GM08714 (cell line): ENCODE data around the gene SCGB2A2.

ENCODE experiments used
- H3K4me3 ChIP-seq: fragments of 200-500 bp; sonication (Bioruptor generic); 2 replicates; pipeline ENCODE4 v1.5.1; 2014; ENCODE audit warnings: mild to moderate bottlenecking, low read length, inconsistent platforms
- ZNF274 ChIP-seq: IDR thresholded peaks from 2 replicates; pipeline ENCODE4 v1.6.1; 2012; ENCODE audit warnings: mild to moderate bottlenecking, low read depth, low read length

Gene SCGB2A2

DNA sequence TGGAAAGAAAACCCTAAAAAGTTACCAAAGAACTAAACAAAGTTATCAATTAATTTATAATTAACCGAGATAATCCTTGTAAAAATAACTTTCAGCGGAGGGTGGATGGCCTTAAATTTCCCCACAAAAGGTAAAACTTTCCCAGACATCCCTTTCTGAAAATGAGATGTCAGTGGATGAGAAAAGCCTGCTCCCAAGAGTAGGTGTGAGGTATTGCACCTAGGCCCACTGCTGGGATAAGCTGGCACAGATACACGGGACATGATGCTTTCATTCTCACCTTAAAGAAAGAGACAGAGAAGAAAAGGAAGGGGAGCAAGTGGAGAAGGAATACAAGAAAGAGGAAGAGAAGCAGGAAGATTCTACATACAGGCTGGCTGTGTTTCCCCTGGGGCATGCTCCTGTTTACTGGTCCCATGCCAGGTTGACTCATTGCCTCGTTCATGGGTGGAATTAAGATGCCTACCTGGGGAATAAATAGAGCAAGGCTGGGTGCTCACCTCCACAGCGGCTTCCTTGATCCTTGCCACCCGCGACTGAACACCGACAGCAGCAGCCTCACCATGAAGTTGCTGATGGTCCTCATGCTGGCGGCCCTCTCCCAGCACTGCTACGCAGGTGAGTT lies at the start of gene SCGB2A2:
Gene SCGB2A2 (plus strand): TSS at position 505 of the 625 bp plus-strand sequence. CDS start 59 bp downstream, at position 564.
- TF ChIP-seq ZNF274, result no peak
- H3K4me3 ChIP-seq, result no peak within 1 kb of the TSS

DNA sequence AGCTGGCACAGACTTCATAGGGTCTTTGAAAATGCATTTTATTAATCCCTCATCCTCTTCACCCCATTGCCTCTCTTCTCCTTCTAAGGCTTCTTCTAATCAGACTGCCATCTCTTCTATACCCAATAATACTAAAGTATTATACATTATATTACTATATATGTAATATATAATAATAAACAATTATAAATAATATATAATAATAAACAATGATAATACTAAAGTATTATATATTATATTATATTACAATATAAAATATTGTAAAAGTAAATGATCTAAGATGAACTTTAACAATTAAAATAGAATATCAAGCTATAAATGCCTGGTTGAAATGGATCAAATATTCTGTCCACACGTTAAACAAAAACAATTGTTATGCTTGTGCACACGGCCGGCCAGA lies 48.5 kb upstream of the SCGB2A2 start:
- H3K4me3 ChIP-seq, result no peak overlapping the region
- no peak for TF ChIP-seq ZNF274

DNA sequence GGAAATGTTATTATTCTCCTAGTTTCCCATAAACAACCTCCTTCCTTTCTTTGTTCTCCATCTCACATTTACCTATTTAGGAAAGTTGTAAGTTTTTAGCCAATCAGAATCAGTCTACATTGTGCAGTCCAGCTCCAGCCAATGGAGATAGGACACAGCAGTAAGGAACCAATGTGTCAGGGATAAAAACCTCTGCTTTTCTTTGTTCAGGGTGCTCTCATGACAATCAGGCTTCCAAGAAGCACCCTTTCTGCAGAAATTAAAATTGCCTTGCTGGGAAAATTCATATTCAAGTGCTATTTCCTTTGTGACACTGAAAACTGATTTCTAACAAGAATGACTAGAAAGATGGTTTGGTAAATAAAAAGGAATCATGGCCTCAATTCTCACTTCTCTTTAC lies 46.9 kb upstream of the SCGB2A2 start:
- H3K4me3 ChIP-seq, result no peak overlapping the region
- TF ChIP-seq ZNF274, result no peak

DNA sequence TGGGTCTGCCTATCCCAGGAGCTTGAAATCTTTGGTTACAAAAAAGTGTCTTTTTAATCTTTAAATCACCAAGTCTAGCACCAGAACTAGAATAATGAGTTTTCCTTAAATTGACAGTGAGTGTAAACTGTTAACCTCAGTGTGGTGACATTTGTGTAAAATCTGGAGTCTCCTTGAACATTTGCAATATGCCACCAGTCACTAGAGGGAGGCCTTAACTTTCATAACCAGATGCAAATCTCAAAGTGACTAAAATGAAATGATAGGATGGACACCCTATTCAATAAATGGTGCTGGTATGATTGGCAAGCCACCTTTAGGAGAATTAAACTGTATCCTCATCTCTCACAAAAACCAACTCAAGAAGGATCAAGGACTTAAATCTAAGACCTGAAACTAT lies 36.2 kb upstream of the SCGB2A2 start:
- H3K4me3 ChIP-seq, result no peak overlapping the region
- TF ChIP-seq ZNF274, result no peak

DNA sequence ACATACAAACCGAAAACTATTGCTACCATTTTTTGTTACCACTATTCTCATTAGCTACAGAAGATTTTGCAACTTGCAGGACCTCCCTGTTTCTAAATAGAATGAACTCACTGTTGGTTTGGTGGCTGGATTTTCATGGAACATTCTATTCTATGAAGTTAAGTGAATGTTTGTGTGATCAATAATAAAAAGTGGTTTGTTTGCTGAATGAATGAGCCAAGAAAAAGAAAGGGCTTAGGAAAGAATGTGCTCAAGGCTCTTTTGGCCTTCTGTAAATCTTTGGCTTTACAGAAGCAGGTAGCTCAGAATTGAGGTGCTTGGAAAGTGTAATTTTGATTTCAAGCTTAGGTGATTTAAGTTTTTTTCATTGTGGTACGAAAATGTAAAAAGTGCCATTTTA lies 33.8 kb upstream of the SCGB2A2 start:
- TF ChIP-seq ZNF274, result no peak
- H3K4me3 ChIP-seq, result no peak overlapping the region

DNA sequence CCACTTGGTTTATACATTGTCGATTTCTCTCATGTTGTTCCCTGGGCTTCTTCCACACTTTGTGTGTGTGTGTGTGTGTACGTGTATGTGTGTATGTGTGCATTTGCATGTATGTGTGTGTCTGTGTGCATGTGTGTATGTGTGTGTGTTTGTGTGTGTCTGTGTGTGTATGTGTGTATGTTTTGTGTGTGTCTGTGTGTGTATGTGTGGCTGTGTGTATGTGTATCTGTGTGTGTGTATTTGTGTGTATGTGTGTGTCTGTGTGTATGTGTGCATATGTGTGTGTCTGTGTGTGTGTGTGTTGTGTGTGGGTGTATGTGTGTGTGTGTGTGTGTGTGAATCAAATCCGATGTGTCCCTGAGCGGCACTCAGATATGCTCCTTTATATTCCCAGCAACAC lies 32.5 kb upstream of the SCGB2A2 start:
- no peak for TF ChIP-seq ZNF274
- H3K4me3 ChIP-seq, result no peak overlapping the region

DNA sequence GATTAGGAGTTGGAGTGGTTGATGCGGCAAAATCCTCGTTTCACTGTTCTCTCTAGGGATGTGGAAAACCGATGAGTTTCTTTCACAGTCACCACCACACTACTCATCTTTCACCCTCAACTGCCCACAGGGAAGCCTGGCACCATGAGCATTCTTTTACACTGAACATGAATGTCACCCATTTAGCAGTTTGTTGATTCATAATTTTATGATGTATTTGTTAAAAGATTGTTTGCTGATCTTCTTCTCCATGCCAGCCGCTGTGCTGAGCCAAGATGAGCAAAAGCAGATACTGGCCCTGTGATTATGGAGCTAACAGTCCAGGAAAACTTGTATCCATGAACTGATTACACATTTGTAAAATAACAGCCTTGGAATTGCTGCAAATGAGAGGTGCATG lies 31.8 kb upstream of the SCGB2A2 start:
- no peak overlapping the region for H3K4me3 ChIP-seq
- TF ChIP-seq ZNF274, result no peak

DNA sequence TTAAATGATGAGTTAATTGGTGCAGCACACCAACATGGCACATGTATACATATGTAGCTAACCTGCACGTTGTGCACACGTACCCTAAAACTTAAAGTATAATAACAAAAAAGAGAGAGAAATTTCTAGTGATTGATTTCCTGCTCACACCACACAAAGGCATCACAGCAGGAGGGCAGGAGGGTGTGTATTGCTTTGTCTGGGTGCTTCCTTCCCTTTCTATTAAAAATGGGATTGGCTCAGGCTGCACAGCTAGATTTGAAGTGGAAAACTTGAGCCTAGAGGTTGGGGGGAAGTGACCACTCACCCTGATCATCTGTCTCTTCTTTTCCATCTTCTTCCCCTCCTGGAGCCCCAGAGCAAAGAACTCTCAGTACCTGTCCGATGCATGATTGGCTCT lies 28.9 kb upstream of the SCGB2A2 start:
- no peak overlapping the region for H3K4me3 ChIP-seq
- no peak for TF ChIP-seq ZNF274

DNA sequence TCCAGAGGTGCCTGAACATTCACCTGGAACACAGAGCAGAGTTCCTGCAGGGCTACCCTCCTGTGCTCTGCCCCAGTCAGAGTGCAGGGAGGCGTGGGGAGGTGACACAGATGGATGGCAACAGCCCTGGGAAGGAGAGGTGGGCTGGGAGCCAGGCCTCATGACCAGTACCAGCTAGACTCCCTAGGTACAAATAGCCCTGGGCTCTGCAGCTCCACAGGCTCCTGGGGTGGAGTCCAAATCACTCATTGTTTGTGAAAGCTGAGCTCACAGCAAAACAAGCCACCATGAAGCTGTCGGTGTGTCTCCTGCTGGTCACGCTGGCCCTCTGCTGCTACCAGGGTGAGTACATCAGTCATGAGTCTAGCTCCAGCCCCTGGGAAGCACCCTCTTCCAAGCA lies 27.9 kb upstream of the SCGB2A2 start, which contains the start of gene SCGB1D2:
Gene SCGB1D2 (plus strand): TSS at position 219 of the 400 bp plus-strand sequence. CDS start 69 bp downstream, at position 288.
- TF ChIP-seq ZNF274, result no peak
- no peak within 1 kb of the TSS for H3K4me3 ChIP-seq

DNA sequence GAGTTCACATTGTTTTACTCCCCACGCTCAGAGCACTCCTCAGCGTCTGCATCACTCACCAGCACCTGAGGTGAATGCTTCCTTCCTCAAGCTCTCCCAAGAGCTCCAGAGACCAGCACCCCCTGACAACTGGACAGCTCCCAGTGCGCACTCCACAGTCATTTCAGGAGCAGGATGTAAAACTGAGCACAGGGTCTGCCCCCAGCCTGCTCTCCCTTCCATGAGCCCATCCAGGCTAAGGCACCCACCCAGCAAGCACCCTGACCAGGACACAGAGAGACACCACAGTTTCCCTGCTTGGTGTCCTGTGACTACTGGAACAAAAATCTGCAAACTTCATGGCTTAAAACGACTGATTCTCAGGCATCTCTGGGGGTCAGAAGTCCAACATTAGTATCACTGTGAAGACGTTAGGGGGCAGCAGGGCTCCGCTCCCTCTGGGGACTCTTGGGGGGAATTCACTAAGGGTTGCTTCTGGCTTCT lies 24.6 kb upstream of the SCGB2A2 start:
- H3K4me3 ChIP-seq, result no peak overlapping the region
- TF ChIP-seq ZNF274, result no peak

DNA sequence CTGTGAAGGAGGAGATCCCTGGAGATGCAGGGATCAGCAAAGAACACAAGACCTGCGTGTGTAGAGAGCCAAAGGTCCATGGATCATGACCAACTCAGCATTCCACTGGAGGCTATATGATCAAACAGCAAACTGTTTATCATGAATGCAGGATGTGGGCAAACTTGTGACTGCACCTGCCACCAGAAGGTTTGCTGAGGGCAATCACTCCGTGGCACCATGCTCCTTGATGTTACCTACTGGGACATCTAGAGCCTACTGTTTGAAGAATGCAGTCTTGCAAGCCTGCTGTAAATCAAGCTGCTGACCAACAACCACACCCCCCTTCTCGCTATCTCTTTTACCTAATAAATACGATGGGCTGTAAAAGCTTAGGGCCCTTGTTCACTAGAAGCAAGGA lies 18.3 kb upstream of the SCGB2A2 start:
- H3K4me3 ChIP-seq, result no peak overlapping the region
- TF ChIP-seq ZNF274, result no peak

DNA sequence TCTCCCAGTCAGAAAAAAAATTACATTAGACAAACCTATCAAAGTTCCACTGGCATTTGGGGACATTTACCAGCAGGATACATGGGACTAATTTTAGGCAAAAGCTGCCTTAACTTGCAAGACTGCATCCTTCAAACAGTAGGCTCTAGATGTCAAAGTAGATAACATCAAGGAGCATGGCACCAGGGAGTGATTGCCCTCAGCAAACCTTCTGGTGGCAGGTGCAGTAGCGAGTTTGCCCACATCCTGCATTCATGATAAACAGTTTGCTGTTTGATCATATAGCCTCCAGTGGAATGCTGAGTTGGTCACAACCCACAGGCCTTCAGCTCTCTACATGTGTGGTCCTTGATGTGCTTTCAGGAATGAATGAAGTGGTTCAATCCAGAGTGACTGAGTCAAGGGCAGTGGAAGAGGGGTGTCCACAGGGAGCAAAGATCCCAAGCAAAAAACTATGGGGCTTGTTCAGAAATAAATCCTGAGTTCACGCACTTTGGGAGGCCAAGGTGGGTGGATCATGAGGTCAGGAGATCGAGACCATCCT lies 15.9 kb upstream of the SCGB2A2 start:
- H3K4me3 ChIP-seq, result no peak overlapping the region
- TF ChIP-seq ZNF274, result no peak

DNA sequence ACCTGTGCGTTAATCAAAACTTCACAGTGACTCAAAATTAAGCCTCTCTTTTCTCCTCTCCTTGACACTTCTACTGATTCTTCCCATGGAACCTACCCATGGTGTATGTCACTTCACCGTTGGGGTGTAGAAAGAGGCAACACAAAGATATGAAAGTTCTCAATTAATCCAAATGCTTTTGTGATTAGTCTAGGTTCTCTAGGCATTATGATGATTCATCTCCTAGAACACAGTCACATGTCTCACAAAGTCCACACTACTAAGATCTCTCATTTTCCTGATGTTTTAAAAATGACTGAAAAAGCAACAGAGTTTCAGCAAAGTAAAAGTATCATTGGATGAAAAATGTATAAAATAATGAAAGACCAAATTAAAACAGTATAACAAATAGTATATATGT lies 13.7 kb upstream of the SCGB2A2 start:
- no peak for TF ChIP-seq ZNF274
- H3K4me3 ChIP-seq, result no peak overlapping the region

DNA sequence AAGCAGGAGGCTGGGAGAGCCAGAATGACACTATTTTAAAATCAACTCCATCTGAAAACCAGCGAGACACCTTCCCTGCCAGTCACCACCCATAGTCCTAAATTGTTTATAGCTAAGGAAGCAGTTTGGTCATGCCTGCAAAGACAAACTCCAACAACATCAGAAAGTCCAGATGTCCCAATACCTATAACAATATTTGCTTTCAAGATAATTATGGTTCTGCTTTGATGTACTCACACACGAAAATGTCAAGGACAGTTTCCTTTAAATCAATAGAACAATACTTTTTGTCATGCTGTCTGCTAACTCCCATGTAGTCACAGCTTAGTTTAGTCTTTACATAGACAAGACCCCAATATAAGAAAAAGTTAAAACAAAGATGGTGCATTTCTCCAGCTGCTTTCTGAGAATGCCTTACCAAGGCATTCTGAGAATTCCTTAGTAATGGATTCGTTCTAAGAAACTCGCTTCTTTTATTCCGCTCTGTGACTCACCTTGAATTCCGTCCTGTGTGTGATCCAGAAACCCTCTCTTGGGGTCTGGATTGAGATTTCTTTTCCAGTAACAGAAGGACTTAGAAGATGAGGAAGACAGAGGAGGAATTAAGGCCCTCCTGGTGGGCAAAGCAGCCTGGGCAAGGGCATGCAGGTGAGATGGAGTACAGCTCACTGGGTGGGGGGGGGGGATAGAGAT lies 9.6 kb upstream of the SCGB2A2 start:
- no peak for TF ChIP-seq ZNF274
- no peak overlapping the region for H3K4me3 ChIP-seq

DNA sequence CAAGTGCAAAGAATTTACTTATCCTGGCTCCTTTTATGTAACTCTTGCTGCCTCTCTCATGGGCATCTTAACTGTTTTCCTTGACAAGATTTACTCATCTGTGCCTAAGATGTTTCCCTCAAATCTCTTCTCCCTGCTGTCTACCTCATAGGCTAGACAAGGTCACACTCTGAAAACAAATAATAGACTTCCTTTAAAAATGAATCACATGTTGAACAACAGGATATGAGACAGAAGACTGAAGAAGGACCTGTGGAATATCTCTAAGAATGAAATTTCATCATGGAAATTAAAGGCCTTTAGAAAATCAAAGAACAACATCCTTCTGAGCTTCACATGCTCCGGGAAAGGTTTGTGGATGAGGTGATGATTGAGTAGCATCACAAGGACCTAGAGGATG lies 6.0 kb upstream of the SCGB2A2 start:
- no peak overlapping the region for H3K4me3 ChIP-seq
- no peak for TF ChIP-seq ZNF274
